Activated T-cell treated with anti-CD3 and anti-CD28 coated beads, Interleukin-2, amount 50 U/mL, for 1 hour (primary cell): ENCODE results near the gene PPP2CA.
A peak's percentile ranks its signal among the peaks of the same experiment; 100 is the strongest.
"Not testable (repeated sequence)": the region's sequence is repeated elsewhere in the genome, so short reads cannot be mapped to it uniquely, and the experiment has no call there.

Experiments used
- DNase-seq: peaks from one replicate; pipeline ENCODE4 v3.0.0-alpha.2; 2020

PPP2CA gene

GRCh38 chr5:134245101-134245604, 19.3 kb upstream of the PPP2CA start:
- no peak for DNase-seq

GRCh38 chr5:134242146-134242545, 16.3 kb upstream of the PPP2CA start:
- no peak for DNase-seq

- no peak for DNase-seq
Measured at GRCh38 chr5:134240421-134240962, 14.6 kb upstream of the PPP2CA start.

GRCh38 chr5:134236820-134237219, 10.9 kb upstream of the PPP2CA start:
- no peak for DNase-seq

GRCh38 chr5:134236318-134236717, 10.4 kb upstream of the PPP2CA start:
- DNase-seq = no peak

GRCh38 chr5:134228624-134229023, 2.8 kb upstream of the PPP2CA start:
- no peak for DNase-seq

- DNase-seq = no peak
Measured at GRCh38 chr5:134227776-134228175, 1.9 kb upstream of the PPP2CA start.

GRCh38 chr5:134227259-134227658, 1.4 kb upstream of the PPP2CA start:
- DNase-seq = peak; percentile 23

- DNase-seq = no peak
Measured at GRCh38 chr5:134226441-134227192, 744 bp upstream of the PPP2CA start.

GRCh38 chr5:134224888-134225779, 739 bp downstream of the PPP2CA start:
- peak; percentile 67 for DNase-seq

- no peak for DNase-seq
Measured at GRCh38 chr5:134223406-134224248, 2.2 kb downstream of the PPP2CA start.

GRCh38 chr5:134221690-134222089, 4.2 kb downstream of the PPP2CA start:
- not testable (repeated sequence) for DNase-seq

GRCh38 chr5:134215757-134216156, 10.1 kb downstream of the PPP2CA start:
- DNase-seq = no peak

GRCh38 chr5:134211263-134212031, 14.4 kb downstream of the PPP2CA start:
- not testable (repeated sequence) for DNase-seq

GRCh38 chr5:134209477-134210245, 16.2 kb downstream of the PPP2CA start:
- DNase-seq = no peak

- DNase-seq = no peak
Measured at GRCh38 chr5:134207696-134208095, 18.2 kb downstream of the PPP2CA start.

- no peak for DNase-seq
Measured at GRCh38 chr5:134206627-134207160, 19.2 kb downstream of the PPP2CA start.

- no peak for DNase-seq
Measured at GRCh38 chr5:134204575-134204974, 21.3 kb downstream of the PPP2CA start.

- DNase-seq = no peak
Measured at GRCh38 chr5:134203630-134204029, 22.2 kb downstream of the PPP2CA start.

GRCh38 chr5:134195666-134196065, 30.2 kb downstream of the PPP2CA start:
- no peak for DNase-seq

- no peak for DNase-seq
Measured at GRCh38 chr5:134189031-134189430, 36.8 kb downstream of the PPP2CA start.
